SU-DHL-6 (cell line): Measurements from ENCODE around the gene ATXN2.
"Not testable (repeated sequence)": the region's sequence is repeated elsewhere in the genome, so short reads cannot be mapped to it uniquely, and the experiment has no call there.

ENCODE experiments used
- H2AFZ ChIP-seq: fragments of 200-600 bp; sonication (generic); 2 replicates; pipeline ENCODE4 v1.6.1; 2014; ENCODE audit warnings: low read depth, mild to moderate bottlenecking, moderate library complexity, mixed read lengths, antibody characterized with exemption, low read length; ENCODE audit not compliant: severe bottlenecking
- H3F3A ChIP-seq: fragments of 200-600 bp; shearing (Covaris generic); 2 replicates; pipeline ENCODE4 v1.6.0; 2016; ENCODE audit warnings: antibody characterized with exemption, mild to moderate bottlenecking; ENCODE audit not compliant: insufficient read depth
- H3K27ac ChIP-seq: fragments of 200-600 bp; sonication (generic); 2 replicates; pipeline ENCODE4 v1.5.1; 2016; ENCODE audit warnings: low read depth, mild to moderate bottlenecking, low read length, moderate library complexity, mixed read lengths
- H3K27me3 ChIP-seq: fragments of 200-600 bp; sonication (generic), shearing (Covaris generic); 2 replicates; pipeline ENCODE4 v1.6.0; 2014; ENCODE audit warnings: mild to moderate bottlenecking, low read length
- H3K36me3 ChIP-seq: fragments of 200-600 bp; sonication (generic); 2 replicates; pipeline ENCODE4 v1.6.1; 2014; ENCODE audit warnings: mild to moderate bottlenecking, low read length, mixed read lengths
- H3K4me2 ChIP-seq: fragments of 300-600, 200-600 bp; shearing (Covaris generic), sonication (generic); 2 replicates; pipeline ENCODE4 v1.6.0; 2014; ENCODE audit warnings: low read length, low read depth, mild to moderate bottlenecking; ENCODE audit not compliant: poor library complexity, severe bottlenecking
- H3K4me3 ChIP-seq: fragments of 200-600 bp; sonication (generic); 2 replicates; pipeline ENCODE4 v1.5.1; 2014; ENCODE audit warnings: antibody characterized with exemption, low read length, mild to moderate bottlenecking, mixed read lengths; ENCODE audit not compliant: insufficient read depth, poor library complexity, severe bottlenecking
- H3K79me2 ChIP-seq: fragments of 200-600 bp; sonication (generic); 2 replicates; pipeline ENCODE4 v1.6.1; 2014; ENCODE audit warnings: mild to moderate bottlenecking, low read length, moderate library complexity; ENCODE audit not compliant: insufficient read depth
- H3K9ac ChIP-seq: fragments of 200-600 bp; sonication (generic); 2 replicates; pipeline ENCODE4 v1.7.0; 2014; ENCODE audit warnings: mild to moderate bottlenecking, low read length
- H3K9me2 ChIP-seq: fragments of 200-600 bp; sonication (generic); replicated peaks from 2 replicates; pipeline ENCODE4 v1.6.1; 2014; ENCODE audit warnings: low read length; ENCODE audit not compliant: insufficient read depth
- H3K9me3 ChIP-seq: fragments of 200-600 bp; sonication (generic); 2 replicates; pipeline ENCODE4 v1.6.1; 2014; ENCODE audit warnings: low read length, mixed read lengths; ENCODE audit not compliant: insufficient read depth
- H4K20me1 ChIP-seq: fragments of 200-600 bp; sonication (generic); 2 replicates; pipeline ENCODE4 v1.6.1; 2014; ENCODE audit warnings: low read depth, mild to moderate bottlenecking, antibody characterized with exemption, low read length, moderate library complexity, mixed read lengths
- CTCF ChIP-seq: fragments of 200-600 bp; sonication (generic); IDR thresholded peaks from one replicate; pipeline ENCODE4 v1.5.1; 2017; ENCODE audit warnings: antibody characterized with exemption, mild to moderate bottlenecking, low read length, moderate library complexity; ENCODE audit not compliant: insufficient read depth, poor library complexity, severe bottlenecking
- EZH2phosphoT487 ChIP-seq: fragments of 200-600 bp; sonication (generic), shearing (Covaris generic); conservative IDR thresholded peaks from 2 replicates; pipeline ENCODE4 v1.6.1; 2018; ENCODE audit warnings: mild to moderate bottlenecking, antibody characterized with exemption, low read length, moderate library complexity, mixed read lengths

ATXN2 gene

GRCh38 chr12:111626230-111626629 lies 27.1 kb upstream of the ATXN2 start:
- no peaks in the 10 kb centered on the region for H3K36me3 ChIP-seq
- no peaks in the 10 kb centered on the region for H3K9me2 ChIP-seq
- no peak overlapping the region for H3K4me2 ChIP-seq

DNA sequence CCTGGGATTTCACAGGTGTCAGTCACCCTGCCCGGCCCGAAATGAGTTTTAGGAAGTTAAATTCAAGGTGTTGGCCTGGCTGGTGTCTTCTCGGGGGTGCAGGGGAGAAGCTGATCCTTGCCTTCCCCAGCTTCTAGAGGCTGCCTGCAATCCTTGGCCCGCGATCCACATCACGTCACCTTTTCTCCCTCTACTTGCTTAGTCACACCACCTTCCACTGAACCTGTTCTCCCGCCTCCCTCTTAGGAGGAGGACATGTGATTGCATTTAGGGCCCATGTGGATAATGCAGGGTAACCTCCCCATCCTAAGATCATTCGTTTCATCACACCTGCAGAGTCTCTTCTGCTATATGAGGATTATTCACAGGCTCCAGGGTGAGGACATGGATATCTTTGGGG lies 25.4 kb upstream of the ATXN2 start:
- TF ChIP-seq EZH2phosphoT487 (no peak), CTCF (no peak)
- H3F3A ChIP-seq = no peaks in the 10 kb centered on the region
- H3K9me3 ChIP-seq = no peaks in the 10 kb centered on the region
- no peaks in the 10 kb centered on the region for H3K36me3 ChIP-seq
- H3K27me3 ChIP-seq = no peaks in the 10 kb centered on the region
- no peaks in the 10 kb centered on the region for H4K20me1 ChIP-seq
- no peak overlapping the region for H3K4me3 ChIP-seq
- H3K27ac ChIP-seq = no peak overlapping the region
- H3K4me2 ChIP-seq = no peak overlapping the region
- no peak overlapping the region for H2AFZ ChIP-seq
- no peak overlapping the region for H3K9ac ChIP-seq
- H3K9me2 ChIP-seq = no peaks in the 10 kb centered on the region
- no peaks in the 10 kb centered on the region for H3K79me2 ChIP-seq

More at GRCh38 chr12:111626230-111626629, 27.1 kb upstream of the ATXN2 start:
- TF ChIP-seq CTCF (no peak), EZH2phosphoT487 (no peak)
- no peak overlapping the region for H3K4me3 ChIP-seq
- H3K27ac ChIP-seq = no peak overlapping the region
- H3K79me2 ChIP-seq = no peaks in the 10 kb centered on the region
- H2AFZ ChIP-seq = no peak overlapping the region
- H3K27me3 ChIP-seq = no peaks in the 10 kb centered on the region
- H3K9ac ChIP-seq = no peak overlapping the region
- H3F3A ChIP-seq = no peaks in the 10 kb centered on the region
- no peaks in the 10 kb centered on the region for H4K20me1 ChIP-seq
- H3K9me3 ChIP-seq = no peaks in the 10 kb centered on the region

GRCh38 chr12:111617841-111618240 lies 18.7 kb upstream of the ATXN2 start:
- H4K20me1 ChIP-seq, H3K9me2 ChIP-seq, H3K9me3 ChIP-seq, H3F3A ChIP-seq, H2AFZ ChIP-seq, H3K79me2 ChIP-seq, H3K27me3 ChIP-seq, H3K4me2 ChIP-seq, H3K9ac ChIP-seq, H3K27ac ChIP-seq, H3K4me3 ChIP-seq, H3K36me3 ChIP-seq: not testable (repeated sequence)

DNA sequence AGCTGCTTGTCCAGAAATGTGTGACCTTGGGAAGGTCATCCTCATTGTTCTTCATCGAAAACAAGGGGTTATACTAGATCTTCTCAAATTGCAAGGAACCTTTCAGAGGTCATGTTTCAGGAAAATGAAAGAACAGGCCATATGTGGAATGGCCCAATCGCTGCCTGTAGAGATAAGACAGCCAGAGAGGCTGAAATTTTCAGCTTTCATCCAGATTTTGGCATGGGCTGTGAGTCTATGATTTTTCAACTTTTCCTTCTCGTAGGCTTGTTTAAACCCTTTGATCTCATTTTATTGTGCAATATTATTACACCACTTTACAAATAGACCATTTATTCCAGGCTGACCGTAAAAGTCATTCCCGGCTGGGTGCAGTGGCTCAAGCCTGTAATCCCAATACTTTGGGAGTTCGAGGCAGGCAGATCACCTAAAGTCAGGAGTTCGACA lies 17.1 kb upstream of the ATXN2 start:
- H3F3A ChIP-seq = no peaks in the 10 kb centered on the region
- no peak overlapping the region for H3K4me3 ChIP-seq
- H3K27me3 ChIP-seq = no peaks in the 10 kb centered on the region
- no peaks in the 10 kb centered on the region for H3K9me2 ChIP-seq
- no peak overlapping the region for H3K9ac ChIP-seq
- no peak for TF ChIP-seq EZH2phosphoT487
- no peak for TF ChIP-seq CTCF
- no peaks in the 10 kb centered on the region for H3K79me2 ChIP-seq
- no peak overlapping the region for H3K4me2 ChIP-seq
- no peaks in the 10 kb centered on the region for H4K20me1 ChIP-seq
- no peak overlapping the region for H2AFZ ChIP-seq
- no peaks in the 10 kb centered on the region for H3K36me3 ChIP-seq
- no peak overlapping the region for H3K27ac ChIP-seq
- H3K9me3 ChIP-seq = no peaks in the 10 kb centered on the region
